ENCODE measurements around the gene COQ7.

The COQ7 gene

GRCh38 chr16:19113577-19114358 lies 46.4 kb downstream of the COQ7 start, which contains the start of gene ITPRIPL2:
ITPRIPL2 (plus strand) TSS chr16:19113964; CDS start chr16:19114462, 498 bp downstream.
- DNase-seq, result peak; percentile 82 to 93

GRCh38 chr16:19114359-19115147 lies 47.1 kb downstream of the COQ7 start:
- peak; percentile 32 to 56 for DNase-seq

- no peak for DNase-seq
Measured at GRCh38 chr16:19115148-19116021, 48.0 kb downstream of the COQ7 start.

GRCh38 chr16:19116711-19117449 lies 49.5 kb downstream of the COQ7 start:
- DNase-seq, result peak; percentile 50 to 70

GRCh38 chr16:19118938-19119431 lies 51.6 kb downstream of the COQ7 start:
- DNase-seq, result peak; percentile 93 to 95

GRCh38 chr16:19119564-19119963 lies 52.1 kb downstream of the COQ7 start:
- DNase-seq, result peak in 1 of 2 donors; percentile 17

- no peak for DNase-seq
Measured at GRCh38 chr16:19123535-19124178, 56.2 kb downstream of the COQ7 start.

GRCh38 chr16:19126300-19126699 lies 58.9 kb downstream of the COQ7 start:
- DNase-seq, result no peak

GRCh38 chr16:19127205-19127604 lies 59.8 kb downstream of the COQ7 start:
- DNase-seq, result no peak

GRCh38 chr16:19127674-19128131 lies 60.3 kb downstream of the COQ7 start:
- peak; percentile 13 to 44 for DNase-seq

GRCh38 chr16:19128454-19129200 lies 61.2 kb downstream of the COQ7 start:
- DNase-seq, result no peak

Data from inflammatory macrophage (primary cell).